ENCODE data around the gene WDR82. TPM values are rescaled to one million over a fixed set of nuclear protein-coding genes. Genes with fewer than 3 reads are reported as not detected.

The WDR82 gene
- total and polyA plus RNA-seq, 9 of the 15 experiments (the other 6 are each of a cell fraction or from before 2014, with no cell fraction given): 6.4 to 62.9 (median 37.1) TPM

GRCh38 chr3:52279596-52279995, 1.1 kb upstream of the WDR82 start:
- no TSS peak for BruUV-seq (replicated peaks)
- peak overlapping the region; percentile 77 for H2AFZ ChIP-seq (ENCODE audit: low read depth, low read length)
- intact Hi-C loops (cut with micrococcal nuclease): no loop called here

More at GRCh38 chr3:52279596-52279995, 1.1 kb upstream of the WDR82 start:
- Histone ChIP-seq H3K9me3 (replicated peaks; ENCODE audit: control insufficient read depth, insufficient read depth, low read depth, low read length) (no peaks in the 10 kb centered on the region), H3K27ac (ENCODE audit: extremely low read depth, low read depth, low read length) (peak overlapping the region; percentile 95), H3K9ac (ENCODE audit: insufficient read depth in 1 of 2, low read depth in 2 of 2, low read length in 2 of 2) (peak overlapping the region in 1 of 2 experiments; percentile 75; a peak in 2 of 4 replicates), H3K79me2 (ENCODE audit: control insufficient read depth, insufficient read depth, low read length) (peaks cover 52% of the 10 kb centered on the region), H3K36me3 (ENCODE audit: control insufficient read depth, insufficient read depth, low read length) (peaks cover 15% of the 10 kb centered on the region; the same call in 2 of the 3 replicates), H4K20me1 (replicated peaks; ENCODE audit: control insufficient read depth, insufficient read depth, low read length) (peaks cover 8% of the 10 kb centered on the region; the same call in 1 of the 2 replicates), H3K27me3 (ENCODE audit: control insufficient read depth in 2 of 2, insufficient read depth in 2 of 2, low read length in 2 of 2) (no peaks in the 10 kb centered on the region), H3K4me2 (ENCODE audit: insufficient read depth, low read length) (peak overlapping the region; percentile 80), H3K9me1 (ENCODE audit: control insufficient read depth, insufficient read depth, low read length) (no peaks in the 10 kb centered on the region), H3K4me1 (replicated peaks in 1 of 2; ENCODE audit: control insufficient read depth in 2 of 2, insufficient read depth in 2 of 2, low read length in 2 of 2) (peaks cover 12 to 13% of the 10 kb centered on the region in 2 experiments; a peak in 4 of 5 replicates), H3K4me3 (peak overlapping the region; percentile 73)
- peak; percentile 19 for FAIRE-seq
- no peak for ATAC-seq
- POLR2A ChIA-PET: interaction anchor here (0.5 to 3.4 kb wide), 9 partner anchors 8 to 125 kb away, joined by 3 to 29 read pairs (median 3); partner anchors contain the start of gene GLYCTK
- CTCF ChIA-PET (ENCODE audit: low intra/inter-chr PET ratio): no interaction called here
- TF ChIP-seq MYC (IDR thresholded peaks at IDR 0.05; ENCODE audit: low read depth, low read length) (no peak), MYC (CRISPR knock-in tag; IDR thresholded peaks at IDR 0.05; ENCODE audit: borderline replicate concordance, low read depth) (no peak), ZNF592 (IDR thresholded peaks at IDR 0.05) (0 out of 2 replicates have a peak, but pooled peaks have one; percentile 17), MCM5 (IDR thresholded peaks at IDR 0.05; ENCODE audit: low read depth) (no peak), ZNF395 (CRISPR knock-in tag; IDR thresholded peaks at IDR 0.05) (peak; percentile 45; the same call in 1 of the 2 replicates), TAF1 (IDR thresholded peaks at IDR 0.05; ENCODE audit: control insufficient read depth, extremely low read depth, insufficient read depth, low read length, severe bottlenecking) (no peak), SPI1 (IDR thresholded peaks at IDR 0.05; ENCODE audit: borderline replicate concordance, low read depth, low read length) (no peak), ZNF217 (CRISPR knock-in tag; IDR thresholded peaks at IDR 0.05) (no peak), DDX20 (tag; IDR thresholded peaks at IDR 0.05; ENCODE audit: low read depth) (no peak)
- WGBS (ENCODE audit: insufficient coverage, low coverage, missing lambda C conversion rate): 14% methylated on average over 2 of the region's 2 CpGs
- no peak for DNase-seq (ENCODE audit: extremely low read depth in 1 of 4, low spot score in 3 of 4)
- in situ Hi-C loops (cut with MboI): no loop called here
